Measurements from ENCODE around the gene ABCF1. TPM values are rescaled to one million over a fixed set of nuclear protein-coding genes. Genes with fewer than 3 reads are reported as not detected.

The ABCF1 gene
- total and polyA plus RNA-seq, 2 of the 8 experiments (the other 6 are each of a cell fraction or from before 2014, with no cell fraction given): 48.8 to 123 TPM

DNA sequence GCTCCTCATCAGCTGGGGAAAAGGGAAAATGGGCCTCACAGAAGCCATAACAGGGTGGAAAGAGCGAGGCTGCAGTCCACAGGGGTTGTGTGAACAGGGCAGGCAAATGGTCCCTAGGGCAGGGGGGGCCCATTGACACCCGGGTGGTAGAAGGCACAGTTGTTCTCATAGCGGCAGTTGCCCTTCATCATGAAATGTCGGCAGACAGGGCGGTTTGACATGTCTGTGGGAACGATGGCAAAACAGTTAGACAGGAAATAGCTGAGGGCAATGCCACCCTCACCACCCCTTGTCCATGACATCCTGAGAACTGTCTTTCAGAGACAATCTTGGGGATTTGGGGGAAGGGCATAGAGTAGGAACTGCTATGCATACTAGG, 30.2 kb downstream of the ABCF1 start (continued):
- TF ChIP-seq CTBP2 (IDR thresholded peaks at IDR 0.05; ENCODE audit: borderline replicate concordance, insufficient read depth, insufficient read length, low read length) (no peak), BRCA1 (IDR thresholded peaks at IDR 0.05; ENCODE audit: low read depth, low read length) (no peak), HDAC2 (IDR thresholded peaks at IDR 0.05; ENCODE audit: borderline replicate concordance in 1 of 2, low read depth in 2 of 2, low read length in 2 of 2) (no peak), JUND (IDR thresholded peaks at IDR 0.05; ENCODE audit: low read length) (no peak), ATF3 (IDR thresholded peaks at IDR 0.05; ENCODE audit: insufficient read depth, low read depth, low read length) (no peak), USF2 (IDR thresholded peaks at IDR 0.05; ENCODE audit: low read length) (no peak)
